ENCODE data around the gene EDA. TPM values are rescaled to one million over a fixed set of nuclear protein-coding genes. Genes with fewer than 3 reads are reported as not detected.

Gene EDA
- 1 to 10 TPM; 4.0 to 4.7 TPM for total RNA-seq

- DNase-seq (peak; percentile 87 to 90 (median 88)), ATAC-seq (peak; percentile 97)
- TF ChIP-seq CTCF (IDR thresholded peaks at IDR 0.05) (peak in 1 of 7 experiments; percentile 6), POLR2A (IDR thresholded peaks at IDR 0.05) (peak in 1 of 3 donors; percentile 22)
- H3K27me3 ChIP-seq: no peaks in the 10 kb centered on the region
- H3K4me1 ChIP-seq: no peaks in the 10 kb centered on the region
- H3K27ac ChIP-seq: peak within 1 kb of the TSS in 3 of 4 donors; percentile 21 to 50 (median 28)
- H3K4me3 ChIP-seq: peak within 1 kb of the TSS in 1 of 2 donors; percentile 18
- 0 to 1% methylated on average over 7 to 39 of the region's 56 CpGs for WGBS, 2 donors
- intact Hi-C loops (cut with DNase I): no loop called here
- H3K9me3 ChIP-seq: no peaks in the 10 kb centered on the region
- no peaks in the 10 kb centered on the region for H3K36me3 ChIP-seq (replicated peaks in 1 of 2; ENCODE audit: insufficient read depth in 1 of 2, low read depth in 2 of 2)
These were observed at the start of gene EDA for GRCh38 chrX:69615779-69616456. Gene EDA, plus strand, starts transcription at chrX:69616113.

- DNase-seq: no peak
- ATAC-seq: no peak
- Histone ChIP-seq H3K27me3 (no peaks in the 10 kb centered on the region), H3K27ac (no peak overlapping the region), H3K9me3 (no peaks in the 10 kb centered on the region), H3K4me1 (no peaks in the 10 kb centered on the region), H3K36me3 (replicated peaks in 1 of 2; ENCODE audit: insufficient read depth in 1 of 2, low read depth in 2 of 2) (no peaks in the 10 kb centered on the region), H3K4me3 (no peak overlapping the region)
- WGBS, 2 donors: 68 to 78% methylated on average over 3 of the region's 3 CpGs
- TF ChIP-seq POLR2A (IDR thresholded peaks at IDR 0.05) (no peak), CTCF (IDR thresholded peaks at IDR 0.05) (no peak)
- intact Hi-C loops (cut with DNase I): no loop called here
These were observed 47.1 kb upstream of the EDA start for GRCh38 chrX:69568828-69569227.

- ATAC-seq: no peak
These were observed 18.5 kb upstream of the EDA start for GRCh38 chrX:69597399-69597798.

GRCh38 chrX:69600182-69600581 lies 15.7 kb upstream of the EDA start:
- WGBS, 2 donors: 73 to 76% methylated on average over 3 of the region's 3 CpGs
- no peaks in the 10 kb centered on the region for H3K36me3 ChIP-seq (replicated peaks in 1 of 2; ENCODE audit: insufficient read depth in 1 of 2, low read depth in 2 of 2)
- DNase-seq (no peak), ATAC-seq (no peak)
- intact Hi-C loops (cut with DNase I): no loop called here
- H3K27ac ChIP-seq: no peak overlapping the region
- no peak for TF ChIP-seq POLR2A (IDR thresholded peaks at IDR 0.05)
- no peak for TF ChIP-seq CTCF (IDR thresholded peaks at IDR 0.05)
- no peak overlapping the region for H3K4me3 ChIP-seq
- no peaks in the 10 kb centered on the region for H3K4me1 ChIP-seq
- H3K9me3 ChIP-seq: no peaks in the 10 kb centered on the region
- H3K27me3 ChIP-seq: no peaks in the 10 kb centered on the region

More at GRCh38 chrX:69597399-69597798, 18.5 kb upstream of the EDA start:
- no peak overlapping the region for H3K4me3 ChIP-seq
- no peaks in the 10 kb centered on the region for H3K4me1 ChIP-seq
- H3K9me3 ChIP-seq: no peaks in the 10 kb centered on the region
- 41 to 69% methylated on average over 1 of the region's 1 CpG for WGBS, 2 donors
- no peaks in the 10 kb centered on the region for H3K36me3 ChIP-seq (replicated peaks in 1 of 2; ENCODE audit: insufficient read depth in 1 of 2, low read depth in 2 of 2)
- TF ChIP-seq POLR2A (IDR thresholded peaks at IDR 0.05) (no peak), CTCF (IDR thresholded peaks at IDR 0.05) (no peak)
- H3K27ac ChIP-seq: no peak overlapping the region
- DNase-seq: no peak
- intact Hi-C loops (cut with DNase I): no loop called here
- H3K27me3 ChIP-seq: no peaks in the 10 kb centered on the region

All from body of pancreas (tissue), 4 donors.